Measurements from ENCODE around the gene BABAM2.

DNA sequence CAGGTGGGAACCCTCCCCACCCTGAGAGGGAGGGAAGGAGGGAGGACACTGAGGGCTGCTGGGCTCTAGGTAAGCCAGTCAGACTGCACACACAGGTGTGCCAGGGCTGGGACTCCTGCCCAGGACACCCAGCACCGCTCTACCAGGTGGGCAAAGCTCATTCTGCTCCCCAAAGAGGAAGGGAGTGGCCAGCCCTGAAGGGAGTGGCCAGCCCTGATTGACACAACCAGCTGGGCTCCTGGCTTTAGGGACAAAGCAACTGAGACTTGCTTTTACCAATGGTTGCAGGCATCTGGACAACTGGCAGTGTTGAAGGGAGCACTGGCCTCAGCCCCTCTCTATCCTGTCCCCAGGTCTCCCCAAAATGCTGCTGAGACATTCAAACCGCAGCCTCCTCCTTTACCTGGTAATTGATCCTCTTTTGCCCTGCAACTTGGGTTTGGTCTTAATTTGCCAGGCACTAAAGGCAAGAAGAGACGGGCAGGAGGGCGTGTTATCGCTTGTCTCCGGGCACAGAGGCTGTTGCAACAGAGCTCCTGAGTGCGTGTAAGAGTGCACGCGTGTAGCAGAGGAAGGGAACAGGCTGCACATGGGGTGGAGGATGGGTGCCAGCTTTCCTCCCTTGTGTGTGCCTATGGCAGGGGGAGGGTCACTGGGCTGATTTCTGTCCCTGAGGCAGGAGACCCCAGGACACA lies 487.6 kb downstream of the BABAM2 start:
- TF ChIP-seq, protein P1, sequence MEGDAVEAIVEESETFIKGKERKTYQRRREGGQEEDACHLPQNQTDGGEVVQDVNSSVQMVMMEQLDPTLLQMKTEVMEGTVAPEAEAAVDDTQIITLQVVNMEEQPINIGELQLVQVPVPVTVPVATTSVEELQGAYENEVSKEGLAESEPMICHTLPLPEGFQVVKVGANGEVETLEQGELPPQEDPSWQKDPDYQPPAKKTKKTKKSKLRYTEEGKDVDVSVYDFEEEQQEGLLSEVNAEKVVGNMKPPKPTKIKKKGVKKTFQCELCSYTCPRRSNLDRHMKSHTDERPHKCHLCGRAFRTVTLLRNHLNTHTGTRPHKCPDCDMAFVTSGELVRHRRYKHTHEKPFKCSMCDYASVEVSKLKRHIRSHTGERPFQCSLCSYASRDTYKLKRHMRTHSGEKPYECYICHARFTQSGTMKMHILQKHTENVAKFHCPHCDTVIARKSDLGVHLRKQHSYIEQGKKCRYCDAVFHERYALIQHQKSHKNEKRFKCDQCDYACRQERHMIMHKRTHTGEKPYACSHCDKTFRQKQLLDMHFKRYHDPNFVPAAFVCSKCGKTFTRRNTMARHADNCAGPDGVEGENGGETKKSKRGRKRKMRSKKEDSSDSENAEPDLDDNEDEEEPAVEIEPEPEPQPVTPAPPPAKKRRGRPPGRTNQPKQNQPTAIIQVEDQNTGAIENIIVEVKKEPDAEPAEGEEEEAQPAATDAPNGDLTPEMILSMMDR (IDR thresholded peaks at IDR 0.05; ENCODE audit: low read depth, low read length) = no peak
- no peak for TF ChIP-seq POLR2A (IDR thresholded peaks at IDR 0.05; ENCODE audit: extremely low read depth, insufficient read length)
- TF ChIP-seq, protein P2, sequence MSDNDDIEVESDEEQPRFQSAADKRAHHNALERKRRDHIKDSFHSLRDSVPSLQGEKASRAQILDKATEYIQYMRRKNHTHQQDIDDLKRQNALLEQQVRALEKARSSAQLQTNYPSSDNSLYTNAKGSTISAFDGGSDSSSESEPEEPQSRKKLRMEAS (IDR thresholded peaks at IDR 0.05; ENCODE audit: low read depth, low read length) = peak; percentile 83
